Stimulated activated CD4-positive, alpha-beta T cell treated with anti-CD3 and anti-CD28 coated beads, Interleukin-1b, Interleukin-23, amount 100 ng/mL, for 4 hours (primary cell): ENCODE data around the gene UROS.
A peak's percentile ranks its signal among the peaks of the same experiment; 100 is the strongest.

Source experiments
- DNase-seq, 2 donors: peaks; one replicate each; pipeline ENCODE4 v3.0.0-alpha.2; 2020; ENCODE audit warnings: low read depth in 2 of 2

Gene UROS

DNA sequence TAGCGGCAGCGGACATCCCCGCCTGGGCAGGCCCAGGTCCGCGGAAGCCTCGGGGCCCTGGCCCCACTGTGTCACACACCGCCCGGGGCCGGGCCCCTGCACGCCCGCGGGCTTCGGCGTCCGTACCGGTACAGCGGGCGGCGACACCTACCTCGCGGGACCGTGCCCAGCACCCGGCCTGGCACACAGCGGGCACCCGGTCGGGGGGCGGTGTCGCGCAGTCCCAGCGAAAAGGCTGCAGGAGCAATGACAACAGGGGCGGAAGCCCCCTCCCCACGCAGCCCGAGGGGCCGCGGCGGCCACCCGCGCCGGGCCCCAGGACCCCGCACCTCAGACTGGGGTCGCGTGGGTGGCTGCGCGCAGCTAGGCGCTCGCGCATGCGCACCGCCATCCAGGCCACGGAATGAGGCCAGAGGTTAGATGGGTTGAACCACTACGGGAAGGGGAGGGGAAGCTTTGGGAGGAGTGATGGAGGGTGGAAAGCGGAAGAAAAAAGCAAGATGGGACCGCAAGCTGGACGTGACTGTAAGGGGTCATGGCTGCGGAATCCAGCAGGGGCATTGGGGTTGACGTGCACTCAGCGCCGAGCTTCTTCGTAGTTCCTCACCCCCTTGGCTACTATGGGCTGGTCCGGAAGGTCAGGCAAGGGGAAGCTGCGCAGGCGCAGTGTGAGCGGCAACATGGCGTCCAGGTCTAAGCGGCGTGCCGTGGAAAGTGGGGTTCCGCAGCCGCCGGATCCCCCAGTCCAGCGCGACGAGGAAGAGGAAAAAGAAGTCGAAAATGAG, at the start of gene UROS, which contains the start of gene BCCIP:
TSS of gene UROS (minus strand) at position 381 of the 785 bp plus-strand sequence. CDS start 6,759 bp downstream, outside the sequence.
TSS of gene BCCIP (plus strand) at position 669 of the 785 bp plus-strand sequence. CDS start at position 681, 12 bp downstream.
- DNase-seq = peak; percentile 86 to 89

GRCh38 chr10:125871338-125871737, 48.3 kb upstream of the UROS start:
- no peak for DNase-seq

- DNase-seq = peak in 1 of 2 donors; percentile 5
Measured at GRCh38 chr10:125868372-125868975, 45.4 kb upstream of the UROS start.

DNA sequence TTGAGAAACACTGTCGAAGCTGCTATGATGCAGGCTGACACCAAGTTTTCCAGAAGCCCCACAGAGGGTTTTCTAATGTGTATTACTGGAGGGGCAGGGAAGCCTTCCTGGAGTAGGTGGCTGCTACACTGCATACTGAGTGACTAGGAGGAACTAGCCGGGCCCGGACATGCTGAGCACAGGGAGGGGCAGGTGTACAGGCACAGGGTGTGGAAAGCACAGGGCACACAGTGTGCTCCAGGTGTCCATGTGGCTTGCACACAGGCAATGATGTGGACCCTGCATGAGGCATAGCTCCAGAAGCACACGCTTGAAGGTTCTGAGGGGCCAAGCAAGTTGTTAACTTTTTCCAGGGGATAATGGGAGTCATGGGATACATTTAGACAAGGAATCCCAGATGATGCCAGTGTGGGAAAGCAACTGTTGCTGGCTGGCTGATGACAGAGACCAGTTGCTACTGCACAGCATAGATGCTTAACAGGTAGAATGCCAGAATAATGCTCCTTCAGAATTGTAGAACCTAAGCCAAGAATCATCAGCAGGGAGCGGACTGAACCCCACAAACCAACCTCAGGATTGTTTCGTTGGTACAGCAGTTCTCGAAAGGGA, 43.5 kb upstream of the UROS start:
- DNase-seq = no peak

- DNase-seq = no peak
Measured at GRCh38 chr10:125865120-125865519, 42.1 kb upstream of the UROS start.

DNA sequence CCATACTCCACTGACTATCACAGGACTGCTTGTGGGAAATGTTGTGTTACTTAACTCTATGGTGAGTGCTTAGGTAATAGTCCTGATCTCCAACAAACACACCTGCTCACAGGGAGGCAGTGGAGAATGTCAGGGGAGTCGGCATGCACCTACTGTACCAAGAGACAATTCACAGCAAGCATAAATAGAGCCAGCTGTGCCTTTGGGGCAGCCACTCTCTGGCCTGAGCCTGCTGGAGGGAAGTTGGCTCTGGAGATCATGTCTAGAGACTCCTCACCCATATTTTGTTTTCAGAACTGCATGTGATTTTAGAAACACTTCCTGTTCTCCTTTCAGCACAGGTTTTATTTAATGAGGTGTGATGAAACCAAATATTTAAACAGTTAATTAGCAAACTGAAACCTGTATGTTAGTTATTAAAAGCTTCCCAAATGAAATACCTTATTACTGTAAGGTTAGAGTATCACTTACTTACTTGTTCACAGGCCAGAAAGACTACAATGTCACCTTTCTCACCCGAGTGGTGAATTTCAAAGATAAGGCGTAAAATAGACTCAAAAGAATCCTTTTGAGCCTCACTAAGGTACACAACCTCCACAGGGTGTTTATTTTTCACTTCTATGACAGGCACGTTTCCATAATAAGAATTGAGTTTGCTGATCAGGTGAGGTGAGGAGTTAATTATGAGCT, 36.2 kb upstream of the UROS start:
- DNase-seq = no peak

DNA sequence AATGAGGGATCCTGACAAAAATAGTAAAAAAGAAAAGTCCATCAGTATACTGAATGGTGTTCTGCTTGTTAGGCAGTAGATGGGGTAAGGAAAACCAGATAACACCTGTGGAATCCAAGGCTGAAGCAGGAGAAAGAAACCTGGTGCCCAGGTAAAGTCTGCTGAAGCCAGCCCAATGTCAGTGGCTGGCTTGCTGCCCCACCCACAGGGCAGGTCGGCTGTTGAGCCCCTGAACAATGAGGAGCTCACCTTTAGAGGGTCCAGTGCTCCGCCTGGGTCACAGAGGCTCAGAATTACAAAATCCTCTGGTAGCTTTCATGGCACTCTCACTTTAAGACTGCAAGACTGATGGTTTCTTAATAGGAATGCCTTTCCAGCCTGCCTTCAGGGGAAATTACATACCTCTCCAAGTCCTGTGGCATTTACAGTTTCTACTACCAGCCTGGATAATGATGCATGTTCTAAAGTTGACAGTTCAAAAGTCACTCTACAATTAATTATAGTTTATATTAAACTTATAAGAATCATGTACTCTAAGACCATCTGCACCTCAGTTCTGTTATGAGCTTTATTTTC, 34.2 kb upstream of the UROS start:
- no peak for DNase-seq

DNA sequence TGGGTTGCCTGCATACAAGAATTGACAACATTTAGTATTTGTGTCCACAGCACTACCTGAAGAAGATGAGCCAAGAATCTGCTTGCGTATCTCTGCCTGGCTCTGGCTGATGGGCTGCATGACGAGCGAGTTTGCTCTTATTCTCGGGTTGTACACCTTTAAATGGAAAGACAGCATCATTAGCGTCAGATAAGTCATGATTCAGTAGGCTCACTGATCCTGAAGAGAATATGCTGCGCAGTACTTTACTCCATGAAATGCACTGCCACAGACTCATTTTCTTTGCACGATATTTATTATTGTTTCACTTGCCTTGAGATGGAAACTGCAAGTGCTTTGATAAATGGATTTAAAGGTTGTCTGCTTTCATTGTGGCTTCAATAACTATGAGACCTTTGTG, 29.4 kb upstream of the UROS start:
- no peak for DNase-seq

DNA sequence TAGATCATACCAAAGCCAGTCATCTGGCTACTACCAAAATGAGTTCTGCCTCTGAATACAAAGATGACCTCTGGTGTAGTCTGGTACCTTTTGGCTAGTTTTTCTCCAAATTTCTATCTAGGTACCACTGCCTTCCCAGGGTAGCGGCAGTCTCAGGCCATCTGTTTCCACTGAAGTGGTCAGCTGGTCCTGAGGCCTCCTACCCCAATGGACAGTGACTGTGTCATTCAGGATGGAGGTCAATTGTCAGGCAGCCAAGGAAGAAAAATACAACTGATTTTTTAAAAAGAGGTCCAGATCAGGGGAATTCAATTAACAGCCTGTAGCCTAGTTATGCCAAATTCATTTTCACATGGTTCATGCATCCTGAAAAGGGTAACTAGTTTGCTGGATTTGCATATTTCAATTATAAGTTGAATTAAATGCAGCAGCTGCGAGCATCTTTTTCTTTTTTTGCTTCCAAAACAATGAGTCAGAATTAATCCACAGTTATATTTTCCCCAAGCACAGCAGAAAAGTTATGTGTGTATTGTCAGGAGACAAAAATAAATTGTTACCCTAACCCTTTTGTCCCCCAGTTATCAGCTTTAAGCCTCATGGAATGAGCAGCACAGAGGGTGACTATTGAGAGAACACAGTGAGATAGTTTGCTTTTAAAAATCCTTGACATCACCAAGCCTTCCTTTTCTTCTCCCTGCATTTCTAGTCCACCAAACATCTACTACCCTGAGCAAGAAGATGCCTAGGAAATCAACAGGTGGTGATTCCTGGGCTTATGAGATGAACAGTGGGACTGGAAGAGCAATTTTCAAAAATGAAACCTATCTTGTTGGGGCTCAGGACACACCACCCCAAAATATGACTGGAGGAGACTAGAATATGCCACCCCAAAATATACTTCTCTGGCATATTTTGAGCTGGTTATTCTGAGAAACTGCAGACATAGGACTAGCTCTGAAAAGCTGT, 28.0 kb upstream of the UROS start:
- no peak for DNase-seq

DNA sequence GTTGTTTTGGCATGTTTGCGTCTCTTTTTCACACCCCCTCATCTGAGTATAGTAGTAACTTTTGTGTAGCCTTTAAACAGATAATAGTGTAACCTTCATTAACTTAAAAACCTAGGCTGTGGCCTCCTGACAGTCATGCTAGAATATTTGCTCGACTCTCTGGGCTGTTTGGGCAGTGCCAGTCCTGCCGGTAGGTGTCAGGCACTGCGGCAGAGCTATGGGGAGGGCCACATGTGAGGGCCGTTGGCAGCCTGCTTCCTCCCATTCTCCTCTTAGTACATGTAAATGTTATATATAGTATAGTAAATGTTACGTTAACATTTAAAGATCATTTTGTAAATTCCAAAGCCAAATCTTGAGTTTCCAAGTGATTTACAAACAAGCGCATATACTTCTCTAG, 26.4 kb upstream of the UROS start:
- no peak for DNase-seq

- no peak for DNase-seq
Measured at GRCh38 chr10:125848857-125849256, 25.8 kb upstream of the UROS start.

DNA sequence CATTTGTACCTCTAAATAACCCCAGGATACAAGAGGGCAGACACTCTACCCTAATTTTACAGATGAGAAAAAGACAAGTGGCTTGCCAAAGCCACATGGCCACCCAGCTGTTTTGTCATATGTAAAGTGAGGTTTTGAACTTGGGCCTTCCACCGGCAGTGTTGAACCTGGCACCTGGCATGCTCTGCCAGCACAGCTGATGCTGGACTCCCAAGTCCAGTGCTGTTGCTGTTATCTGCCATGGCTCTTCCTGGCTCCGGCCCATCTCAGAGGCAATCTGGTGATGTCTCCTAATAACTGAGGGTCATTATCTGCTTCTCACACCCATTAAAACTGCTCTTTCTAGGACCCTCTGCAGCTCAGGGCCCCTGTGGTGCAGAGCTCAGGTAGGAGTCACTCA, 25.3 kb upstream of the UROS start:
- no peak for DNase-seq

GRCh38 chr10:125846894-125847293, 23.8 kb upstream of the UROS start:
- DNase-seq = no peak

DNA sequence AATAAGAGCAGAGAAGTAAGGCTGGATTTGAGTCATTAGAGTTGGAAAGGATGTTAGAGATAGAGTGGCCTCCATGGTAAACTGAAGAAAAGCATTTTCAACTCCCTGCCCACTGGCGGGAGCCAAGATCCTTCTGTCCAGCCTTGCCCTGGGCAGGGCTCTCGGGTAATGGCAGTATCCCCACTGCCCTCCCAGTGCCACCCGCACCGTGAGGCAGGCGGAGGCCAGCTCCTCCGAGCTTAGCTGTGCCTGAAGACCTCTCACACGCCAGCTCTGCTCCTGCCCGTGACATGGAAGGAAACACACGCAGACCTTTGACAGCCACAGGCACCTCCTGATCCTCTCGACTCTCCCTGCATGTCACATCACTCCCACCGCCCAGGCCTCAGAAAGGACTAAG, 22.6 kb upstream of the UROS start:
- DNase-seq = no peak

GRCh38 chr10:125844751-125845221, 21.7 kb upstream of the UROS start:
- no peak for DNase-seq

DNA sequence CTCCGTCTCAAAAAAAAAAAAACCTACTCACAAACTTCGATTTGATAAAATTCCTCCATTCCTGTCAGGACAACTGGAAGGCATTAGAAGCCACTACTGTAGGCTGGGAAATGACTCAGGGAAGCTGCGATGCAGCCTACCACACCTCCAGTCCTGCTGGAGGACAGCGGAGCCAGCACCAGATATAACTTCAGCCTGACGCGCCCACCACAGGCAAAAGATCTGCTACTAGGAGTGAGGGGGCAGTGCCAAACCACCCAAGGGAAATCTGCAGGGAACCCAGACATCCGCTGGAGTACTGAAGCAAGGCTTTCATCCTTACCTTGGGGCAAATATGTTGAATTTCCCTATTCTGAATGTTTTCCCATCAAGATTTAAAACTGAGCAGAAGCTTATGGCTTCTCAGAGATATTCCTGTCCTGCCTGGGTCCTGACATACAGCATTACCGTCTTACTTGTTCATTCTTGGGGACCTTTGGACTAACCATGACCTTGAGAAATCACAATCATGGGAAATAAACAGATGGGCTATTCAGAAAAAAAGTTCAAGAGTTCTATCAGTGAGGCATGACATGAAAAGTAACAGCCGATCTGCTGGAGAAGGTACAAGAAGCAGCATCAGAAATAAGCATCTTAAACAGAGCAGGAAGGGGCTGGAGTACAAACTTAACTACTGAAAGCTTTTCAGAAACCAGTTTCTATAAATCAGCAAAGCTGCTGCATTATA, 20.7 kb upstream of the UROS start:
- no peak for DNase-seq

DNA sequence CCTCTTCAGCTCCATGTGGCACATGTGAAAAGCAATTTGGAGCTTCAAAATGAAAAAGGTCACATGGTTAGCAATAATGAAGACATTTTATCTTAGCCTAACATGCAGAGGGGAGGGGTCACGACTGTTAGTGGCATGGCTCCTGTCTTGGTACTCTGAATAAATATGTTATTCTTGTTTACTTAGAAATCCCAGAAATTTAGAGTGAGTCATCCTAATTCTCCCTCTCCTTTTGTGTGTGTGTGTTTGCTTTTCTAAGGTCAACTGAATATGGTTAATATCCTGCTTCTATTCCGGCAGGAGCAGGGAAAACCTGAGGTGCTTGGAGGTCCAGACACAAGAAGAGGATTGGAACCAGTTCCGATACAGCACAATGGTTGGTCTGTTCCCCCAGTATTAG, 17.9 kb upstream of the UROS start:
- DNase-seq = no peak

DNA sequence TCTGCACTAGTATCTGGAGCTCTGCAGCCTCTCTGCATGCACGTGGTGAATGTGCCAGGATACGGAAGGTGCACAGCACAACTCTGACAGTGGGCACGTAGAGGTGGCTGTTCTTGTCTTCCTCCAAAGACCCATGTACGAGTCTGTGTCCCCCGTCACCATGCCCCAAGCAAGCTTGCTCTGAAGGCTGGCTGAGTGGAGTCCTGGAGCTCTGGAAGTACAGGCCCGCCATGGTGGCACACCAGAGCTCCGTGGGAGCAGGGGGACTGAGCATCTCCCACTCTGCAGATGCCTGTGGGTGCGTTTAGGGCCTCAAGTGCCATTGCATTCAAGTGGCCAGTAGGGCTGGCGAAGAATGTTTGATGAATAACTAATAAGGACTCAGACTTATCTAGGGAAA, 17.3 kb upstream of the UROS start:
- no peak for DNase-seq

DNA sequence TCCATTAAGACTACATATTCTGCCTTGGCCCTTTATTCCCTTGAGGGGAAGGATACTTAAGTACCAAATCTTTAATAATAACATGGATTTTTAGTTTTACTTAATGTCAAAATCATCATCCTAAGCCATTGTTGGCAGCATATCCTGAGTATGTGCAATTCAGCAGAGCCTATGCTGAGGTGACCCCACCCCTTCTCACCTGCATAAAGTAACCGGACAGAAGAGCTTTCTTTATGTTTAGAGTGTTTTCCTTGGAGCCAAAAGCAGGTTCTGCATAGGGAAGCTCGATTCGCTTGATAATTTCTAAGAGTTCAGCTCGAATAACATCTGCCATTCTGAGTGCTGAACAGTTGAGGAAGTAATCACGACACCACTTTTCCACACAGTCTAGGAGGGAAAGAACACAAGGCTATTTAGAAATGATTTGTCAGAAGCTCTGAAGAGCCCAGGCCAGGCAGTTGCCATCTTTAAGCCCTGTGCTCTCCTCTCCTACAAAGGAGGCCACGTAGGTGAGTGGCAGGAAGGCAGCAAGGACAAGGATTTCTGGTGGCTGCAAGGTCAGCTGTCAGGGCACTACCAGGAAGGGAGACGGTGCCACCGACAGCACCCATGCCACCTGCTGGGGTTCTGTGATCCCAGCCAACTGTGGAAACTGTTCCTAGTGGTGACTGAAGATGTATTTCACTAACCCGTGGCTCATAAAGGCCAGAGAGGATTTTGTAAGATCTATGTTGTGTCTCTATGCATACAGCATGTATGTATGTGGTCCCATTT, 15.9 kb upstream of the UROS start:
- DNase-seq = no peak
